Esophagus muscularis mucosa (tissue), 4 donors: ENCODE measurements around the gene PLPPR1.

Source experiments
- EP300 ChIP-seq: sonication (generic); formaldehyde crosslinking; IDR thresholded peaks from one replicate; pipeline ENCODE4 v1.6.1; 2017; ENCODE audit warnings: antibody characterized with exemption
- POLR2A ChIP-seq: fragments of 450-650 bp; IDR thresholded peaks from one replicate; pipeline ENCODE4 v1.6.1; 2017; ENCODE audit warnings: antibody characterized with exemption, moderate library complexity, mild to moderate bottlenecking, low read depth
- POLR2AphosphoS5 ChIP-seq, 2 donors: sonication (generic); formaldehyde crosslinking; IDR thresholded peaks; one replicate each; pipeline ENCODE4 v1.6.1; 2017; ENCODE audit warnings: antibody characterized with exemption in 2 of 2
- TF ChIP-seq, protein P1 (sequence below), 3 experiments: fragments of 200-600 bp in 2 of 3; fragments of 450-650 bp in 1 of 3; sonication (generic) in 2 of 3; IDR thresholded peaks; one replicate each; pipeline ENCODE4 v1.5.1; 2017 to 2019; ENCODE audit warnings: antibody characterized with exemption in 3 of 3, mild to moderate bottlenecking in 2 of 3, moderate library complexity in 1 of 3

DNA sequence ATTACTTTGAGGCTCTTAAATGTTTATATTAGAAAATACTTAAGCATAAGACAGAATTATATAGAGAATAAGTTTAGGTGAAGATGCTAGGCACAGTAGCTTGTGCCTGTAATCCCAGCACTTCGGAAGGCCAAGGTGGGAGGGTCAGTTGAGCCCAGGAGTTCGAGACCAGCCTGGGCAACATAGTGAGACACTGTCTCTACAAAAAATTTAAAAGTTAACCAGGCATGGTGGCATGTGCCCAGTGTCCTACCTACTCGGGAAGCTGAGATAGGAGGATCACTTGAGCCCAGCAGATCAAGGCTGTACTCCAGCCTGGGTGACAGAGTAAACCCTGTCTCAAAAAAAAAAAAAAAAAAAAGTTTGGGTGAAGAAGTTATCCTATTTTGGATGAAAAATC, 294.6 kb downstream of the PLPPR1 start:
- TF ChIP-seq POLR2A = no peak
- TF ChIP-seq, protein P1, sequence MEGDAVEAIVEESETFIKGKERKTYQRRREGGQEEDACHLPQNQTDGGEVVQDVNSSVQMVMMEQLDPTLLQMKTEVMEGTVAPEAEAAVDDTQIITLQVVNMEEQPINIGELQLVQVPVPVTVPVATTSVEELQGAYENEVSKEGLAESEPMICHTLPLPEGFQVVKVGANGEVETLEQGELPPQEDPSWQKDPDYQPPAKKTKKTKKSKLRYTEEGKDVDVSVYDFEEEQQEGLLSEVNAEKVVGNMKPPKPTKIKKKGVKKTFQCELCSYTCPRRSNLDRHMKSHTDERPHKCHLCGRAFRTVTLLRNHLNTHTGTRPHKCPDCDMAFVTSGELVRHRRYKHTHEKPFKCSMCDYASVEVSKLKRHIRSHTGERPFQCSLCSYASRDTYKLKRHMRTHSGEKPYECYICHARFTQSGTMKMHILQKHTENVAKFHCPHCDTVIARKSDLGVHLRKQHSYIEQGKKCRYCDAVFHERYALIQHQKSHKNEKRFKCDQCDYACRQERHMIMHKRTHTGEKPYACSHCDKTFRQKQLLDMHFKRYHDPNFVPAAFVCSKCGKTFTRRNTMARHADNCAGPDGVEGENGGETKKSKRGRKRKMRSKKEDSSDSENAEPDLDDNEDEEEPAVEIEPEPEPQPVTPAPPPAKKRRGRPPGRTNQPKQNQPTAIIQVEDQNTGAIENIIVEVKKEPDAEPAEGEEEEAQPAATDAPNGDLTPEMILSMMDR (IDR thresholded peaks at IDR 0.05) = no peak
- TF ChIP-seq EP300 = no peak
- no peak for TF ChIP-seq POLR2AphosphoS5 (IDR thresholded peaks at IDR 0.05)
